ENCODE data around the gene KERA. TPM values are rescaled to one million over a fixed set of nuclear protein-coding genes. Genes with fewer than 3 reads are reported as not detected.

The KERA gene
- total and polyA plus RNA-seq, 9 of the 15 experiments (the other 6 are each of a cell fraction or from before 2014, with no cell fraction given): not detected

DNA sequence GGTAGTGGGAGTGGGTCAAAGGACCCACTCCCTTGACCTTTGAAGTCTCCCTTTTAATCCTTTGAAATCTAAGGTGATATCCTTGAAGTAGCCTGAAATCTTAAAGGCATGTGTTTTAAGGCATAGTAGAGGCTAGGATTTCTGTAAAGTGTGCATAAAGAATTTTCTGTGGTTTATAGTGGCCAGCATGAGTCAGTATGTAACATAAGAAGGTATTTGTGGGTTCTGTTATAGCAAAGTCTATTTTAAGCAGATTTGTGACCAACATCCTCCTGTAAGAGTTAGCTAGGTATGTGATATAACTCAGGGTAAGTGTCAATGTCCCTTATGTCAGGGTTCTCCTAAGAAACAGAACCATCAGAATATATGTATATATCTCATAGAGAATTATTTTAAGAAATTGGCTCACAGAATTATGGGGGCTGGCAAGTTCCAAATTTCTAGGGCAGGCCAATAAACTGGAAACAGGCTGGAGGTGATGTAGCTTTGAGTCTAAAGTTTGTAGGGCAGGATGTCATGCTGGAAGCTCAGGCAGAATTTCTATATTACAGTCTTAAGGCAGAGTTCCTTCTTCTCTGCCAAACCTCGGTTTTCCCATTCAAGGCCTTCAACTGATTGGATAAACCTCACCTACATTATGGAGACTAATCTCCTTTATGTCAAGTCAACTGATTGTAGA is 34.4 kb downstream of the KERA start:
- ChIA-PET CTCF (ENCODE audit: low intra/inter-chr PET ratio) (no interaction called here), POLR2A (no interaction called here)
- in situ Hi-C loops (cut with MboI) (no loop called here), intact Hi-C loops (cut with micrococcal nuclease) (no loop called here)
- DNase-seq (ENCODE audit: extremely low read depth in 1 of 4, low spot score in 3 of 4) (no peak), ATAC-seq (no peak), FAIRE-seq (no peak)
- Histone ChIP-seq H4K20me1 (replicated peaks; ENCODE audit: control insufficient read depth, insufficient read depth, low read length) (no peaks in the 10 kb centered on the region), H3K36me3 (ENCODE audit: control insufficient read depth, insufficient read depth, low read length) (no peaks in the 10 kb centered on the region), H3K27ac (ENCODE audit: extremely low read depth, low read depth, low read length) (no peak overlapping the region), H3K4me2 (ENCODE audit: insufficient read depth, low read length) (no peak overlapping the region), H3K9me1 (ENCODE audit: control insufficient read depth, insufficient read depth, low read length) (no peaks in the 10 kb centered on the region), H3K27me3 (ENCODE audit: control insufficient read depth in 2 of 2, insufficient read depth in 2 of 2, low read length in 2 of 2) (no peaks in the 10 kb centered on the region), H3K9me3 (replicated peaks; ENCODE audit: control insufficient read depth, insufficient read depth, low read depth, low read length) (no peaks in the 10 kb centered on the region), H3K4me1 (replicated peaks in 1 of 2; ENCODE audit: control insufficient read depth in 2 of 2, insufficient read depth in 2 of 2, low read length in 2 of 2) (no peaks in the 10 kb centered on the region), H3K4me3 (no peak overlapping the region), H2AFZ (ENCODE audit: low read depth, low read length) (no peak overlapping the region), H3K9ac (ENCODE audit: insufficient read depth in 1 of 2, low read depth in 2 of 2, low read length in 2 of 2) (no peak overlapping the region), H3K79me2 (ENCODE audit: control insufficient read depth, insufficient read depth, low read length) (no peaks in the 10 kb centered on the region)
- no peak for TF ChIP-seq E2F3 (CRISPR knock-in tag; IDR thresholded peaks at IDR 0.05)
- TF ChIP-seq MED1 (CRISPR knock-in tag; IDR thresholded peaks at IDR 0.05; ENCODE audit: borderline replicate concordance): no peak
- TF ChIP-seq NCOA1 (IDR thresholded peaks at IDR 0.05; ENCODE audit: low read depth): no peak
- TF ChIP-seq NCOR1 (IDR thresholded peaks at IDR 0.05): no peak
- TF ChIP-seq CC2D1A (IDR thresholded peaks at IDR 0.05): no peak
- TF ChIP-seq XRCC4 (IDR thresholded peaks at IDR 0.05; ENCODE audit: extremely low read depth, insufficient read depth, insufficient read length): no peak
- no peak for TF ChIP-seq PHB2 (IDR thresholded peaks at IDR 0.05; ENCODE audit: low read depth)
- no peak for TF ChIP-seq ZNF584 (CRISPR knock-in tag; IDR thresholded peaks at IDR 0.05; ENCODE audit: low read depth)
- BruUV-seq (replicated peaks): no TSS peak
- 0% methylated on average over 1 of the region's 1 CpG for WGBS (ENCODE audit: insufficient coverage, low coverage, missing lambda C conversion rate)
